Activated T-helper 17 cell treated with anti-CD3 and anti-CD28 coated beads, Interleukin-2, amount 50 U/mL, for 72 hours (primary cell): ENCODE measurements around the gene CRYBG1. TPM values are rescaled to one million over a fixed set of nuclear protein-coding genes. Genes with fewer than 3 reads are reported as not detected.
A peak's percentile ranks its signal among the peaks of the same experiment; 100 is the strongest.
"Not testable (repeated sequence)": the region's sequence is repeated elsewhere in the genome, so short reads cannot be mapped to it uniquely, and the experiment has no call there.

Experiments used
- ATAC-seq: fragments of 150-1000 bp; cut with Tn5 transposase; replicated peaks from 2 replicates; pipeline ENCODE4 v1.10.0; 2021; ENCODE audit warnings: mild to moderate bottlenecking, moderate library complexity
- H3K27ac Mint-ChIP-seq: one replicate; pipeline ENCODE4 v1.8.0; 2022; ENCODE audit warnings: mixed read lengths
- H3K27me3 Mint-ChIP-seq: one replicate; pipeline ENCODE4 v1.8.0; 2022; ENCODE audit warnings: mixed read lengths
- H3K36me3 Mint-ChIP-seq: one replicate; pipeline ENCODE4 v1.8.0; 2022; ENCODE audit warnings: low read depth, mild to moderate bottlenecking, mixed read lengths
- H3K4me1 Mint-ChIP-seq: one replicate; pipeline ENCODE4 v1.8.0; 2022; ENCODE audit warnings: mixed read lengths
- H3K4me3 Mint-ChIP-seq: one replicate; pipeline ENCODE4 v1.8.0; 2022; ENCODE audit warnings: mild to moderate bottlenecking, mixed read lengths
- H3K9me3 Mint-ChIP-seq: one replicate; pipeline ENCODE4 v1.8.0; 2022; ENCODE audit warnings: mixed read lengths
- total RNA-seq, 2 donors: library from RNA; stranded (reverse); gene quantifications; one replicate each; pipeline ENCODE4 v1.2.3, GENCODE V29; 2022

CRYBG1 gene
- total RNA-seq, 2 donors from 2014 or later = 30.6 to 36.4 TPM

DNA sequence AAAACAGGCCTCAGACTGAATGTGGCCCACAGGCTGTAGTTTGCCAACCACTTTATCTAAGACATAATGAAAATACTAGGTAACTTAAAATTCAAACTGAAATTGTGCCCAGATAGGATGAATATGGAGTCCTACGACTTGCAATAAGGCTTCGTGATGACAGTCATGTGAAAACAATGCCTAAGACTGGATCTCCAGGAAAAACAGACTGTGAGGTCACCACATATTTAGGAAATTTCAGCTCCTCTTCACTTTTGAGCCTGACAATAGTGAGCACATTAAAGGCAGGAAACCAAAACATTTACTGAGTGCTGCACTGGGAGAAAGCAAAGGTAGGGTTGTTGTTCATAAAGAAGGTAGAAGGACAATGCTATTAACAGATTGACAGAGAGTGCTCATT is 218.8 kb downstream of the CRYBG1 start:
- no peaks in the 10 kb centered on the region for H3K27me3 Mint-ChIP-seq

DNA sequence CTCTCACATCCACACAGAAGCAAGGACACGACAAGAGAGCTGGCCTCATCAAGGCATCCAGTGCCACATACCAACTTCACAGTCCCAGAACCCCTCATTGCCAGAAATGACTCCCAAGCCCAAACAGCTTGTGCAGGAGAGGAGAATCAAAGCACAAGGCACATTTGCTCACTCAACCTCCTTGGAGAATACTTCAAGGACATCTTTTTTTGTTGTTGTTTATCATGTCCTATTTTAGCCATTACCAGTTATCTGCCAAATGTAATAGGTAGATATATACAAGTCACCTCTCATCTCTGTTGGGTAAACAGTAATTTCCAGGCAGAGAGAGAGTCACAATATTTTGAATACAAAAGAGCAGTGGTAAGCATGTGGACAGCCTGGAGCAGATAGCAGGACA is 221.0 kb downstream of the CRYBG1 start:
- Mint-ChIP-seq H3K27me3 (no peaks in the 10 kb centered on the region), H3K4me1 (no peaks in the 10 kb centered on the region), H3K36me3 (peaks cover 32% of the 10 kb centered on the region), H3K27ac (no peak overlapping the region), H3K9me3 (no peaks in the 10 kb centered on the region), H3K4me3 (no peak overlapping the region)
- ATAC-seq = no peak

More for the DNA sequence above, 218.8 kb downstream of the CRYBG1 start:
- peaks cover 30% of the 10 kb centered on the region for H3K36me3 Mint-ChIP-seq
- no peaks in the 10 kb centered on the region for H3K9me3 Mint-ChIP-seq
- no peaks in the 10 kb centered on the region for H3K4me1 Mint-ChIP-seq
- no peak overlapping the region for H3K27ac Mint-ChIP-seq
- ATAC-seq = no peak
- no peak overlapping the region for H3K4me3 Mint-ChIP-seq

DNA sequence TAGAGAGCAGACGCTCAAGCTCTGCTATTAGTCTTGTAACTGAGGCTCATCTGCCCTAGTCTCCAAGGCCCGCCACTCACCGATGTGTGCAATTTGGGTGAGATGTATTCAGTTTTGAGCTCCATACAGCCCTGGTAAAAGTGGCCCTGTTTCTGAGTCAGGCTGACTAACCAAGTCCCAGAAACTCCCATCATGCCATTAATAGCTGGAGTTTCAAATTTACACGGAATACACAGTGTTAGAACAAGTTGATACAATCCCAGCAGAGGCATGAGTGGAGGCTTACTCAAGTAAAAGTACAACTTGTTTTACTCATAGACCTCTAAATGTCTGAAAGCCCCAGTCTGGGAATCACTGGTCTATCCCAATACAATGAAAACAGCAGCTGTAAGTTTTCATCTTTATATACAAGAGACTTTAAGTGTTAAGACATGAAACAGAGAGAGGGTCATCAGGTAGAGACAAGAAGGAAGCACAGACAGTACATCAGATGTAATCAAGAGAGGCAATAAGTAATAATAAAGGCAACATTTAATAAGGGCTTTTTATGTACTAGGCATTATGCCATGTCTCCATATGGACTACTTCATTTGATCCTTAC is 226.4 kb downstream of the CRYBG1 start:
- Mint-ChIP-seq H3K27ac (no peak overlapping the region), H3K4me1 (no peaks in the 10 kb centered on the region), H3K9me3 (no peaks in the 10 kb centered on the region), H3K36me3 (peaks cover 36% of the 10 kb centered on the region), H3K4me3 (no peak overlapping the region), H3K27me3 (no peaks in the 10 kb centered on the region)
- ATAC-seq = peak; percentile 42

DNA sequence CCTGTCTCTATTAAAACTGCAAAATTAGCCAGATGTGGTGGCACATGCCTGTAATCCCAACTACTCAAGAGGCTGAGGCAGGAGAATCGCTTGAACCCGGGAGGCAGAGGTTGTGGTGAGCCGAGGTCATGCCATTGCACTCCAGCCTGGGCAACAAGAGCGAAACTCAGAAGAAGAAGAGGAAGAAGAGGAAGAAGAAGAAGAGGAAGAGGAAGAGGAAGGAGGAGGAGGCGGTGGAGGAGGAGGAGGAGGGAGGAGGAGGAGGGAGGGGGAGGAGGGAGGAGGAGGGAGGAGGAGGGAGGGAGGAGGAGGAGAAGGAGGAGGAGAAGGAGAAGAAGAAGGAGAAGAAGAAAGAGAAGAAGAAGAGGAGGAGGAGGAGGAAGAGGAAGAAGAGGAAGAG is 228.4 kb downstream of the CRYBG1 start:
- not testable (repeated sequence) for H3K27me3 Mint-ChIP-seq, H3K4me1 Mint-ChIP-seq, H3K27ac Mint-ChIP-seq, ATAC-seq, H3K9me3 Mint-ChIP-seq, H3K4me3 Mint-ChIP-seq
- peaks cover 20% of the 10 kb centered on the region for H3K36me3 Mint-ChIP-seq

DNA sequence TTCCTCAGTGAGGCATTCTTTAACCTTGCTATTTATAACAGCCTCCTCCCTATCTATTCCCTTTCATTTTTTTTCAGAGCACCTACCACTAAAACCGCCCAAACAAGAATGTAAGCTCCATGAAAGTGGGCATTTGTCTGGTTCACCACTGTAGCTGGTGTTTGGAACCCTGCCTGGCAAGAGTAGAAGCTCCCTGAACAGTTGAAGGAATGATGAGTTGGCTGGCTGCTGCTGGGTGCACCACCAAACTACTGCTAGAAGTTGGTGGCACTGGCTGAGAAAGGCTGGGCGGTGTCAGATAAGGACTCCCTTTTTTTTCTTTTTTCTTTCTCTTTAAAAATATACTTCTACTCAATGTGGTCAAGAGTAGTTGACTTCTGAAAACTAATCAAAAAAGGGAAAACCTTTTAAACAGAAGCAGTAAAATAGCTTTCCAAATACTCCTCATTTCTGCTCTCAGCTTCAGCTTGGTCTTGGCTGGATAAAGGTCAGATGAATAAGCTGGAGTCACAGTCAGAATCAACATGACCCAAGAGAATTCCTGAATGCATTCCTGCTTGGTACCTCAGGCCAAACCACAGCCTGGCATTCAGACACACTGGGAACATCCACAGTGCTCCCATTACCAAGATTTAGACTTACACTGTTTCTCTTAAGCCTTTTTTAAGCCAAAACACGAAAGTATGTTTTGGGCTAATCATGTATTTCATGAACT is 230.8 kb downstream of the CRYBG1 start:
- Mint-ChIP-seq H3K4me1 (no peaks in the 10 kb centered on the region), H3K36me3 (peaks cover 19% of the 10 kb centered on the region), H3K27ac (no peak overlapping the region), H3K9me3 (no peaks in the 10 kb centered on the region), H3K27me3 (no peaks in the 10 kb centered on the region), H3K4me3 (no peak overlapping the region)
- ATAC-seq = no peak

DNA sequence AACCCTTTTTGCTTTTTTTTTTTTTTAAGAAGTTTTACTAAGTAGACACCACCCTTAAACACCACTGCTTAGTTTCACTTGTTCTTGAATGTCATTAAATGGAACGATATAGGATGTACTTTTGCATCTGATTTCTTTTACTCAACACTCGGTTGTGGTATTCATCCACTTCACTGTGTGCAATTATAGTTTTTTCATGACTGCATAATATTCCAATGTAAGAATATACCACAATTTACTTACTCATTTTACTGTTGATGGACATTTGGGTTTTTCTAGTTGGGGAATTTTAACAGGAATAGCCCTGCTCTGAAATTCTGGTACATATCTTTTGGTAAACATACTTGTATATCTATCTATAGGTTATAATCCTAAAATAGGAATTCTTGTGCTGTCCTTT is 238.9 kb downstream of the CRYBG1 start:
- H3K4me3 Mint-ChIP-seq = no peak overlapping the region
- H3K27ac Mint-ChIP-seq = no peak overlapping the region
- ATAC-seq = no peak
- H3K27me3 Mint-ChIP-seq = no peaks in the 10 kb centered on the region
- H3K4me1 Mint-ChIP-seq = no peaks in the 10 kb centered on the region
- H3K36me3 Mint-ChIP-seq = peaks cover 19% of the 10 kb centered on the region
- H3K9me3 Mint-ChIP-seq = no peaks in the 10 kb centered on the region

DNA sequence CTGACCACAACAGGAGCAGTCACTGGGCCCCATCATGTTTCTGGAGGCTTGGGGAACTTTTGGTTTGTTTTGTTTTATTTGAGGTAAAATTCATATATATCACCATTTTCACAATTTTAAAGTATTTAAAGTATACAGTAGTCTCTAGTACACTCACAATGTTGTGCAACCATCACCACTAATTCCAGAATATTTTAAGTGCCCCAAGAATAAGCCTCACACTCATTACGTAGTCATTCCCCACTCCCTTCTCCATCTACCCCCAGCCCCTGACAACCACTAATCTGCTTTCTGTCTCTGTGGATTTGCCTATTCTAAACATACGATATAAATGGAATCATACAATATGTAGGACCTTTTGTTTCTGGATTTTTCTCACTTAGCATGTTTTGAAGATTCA is 239.8 kb downstream of the CRYBG1 start:
- Mint-ChIP-seq H3K27me3 (no peaks in the 10 kb centered on the region), H3K4me3 (no peak overlapping the region), H3K4me1 (no peaks in the 10 kb centered on the region), H3K9me3 (no peaks in the 10 kb centered on the region), H3K27ac (no peak overlapping the region), H3K36me3 (peaks cover 19% of the 10 kb centered on the region)
- ATAC-seq = no peak

DNA sequence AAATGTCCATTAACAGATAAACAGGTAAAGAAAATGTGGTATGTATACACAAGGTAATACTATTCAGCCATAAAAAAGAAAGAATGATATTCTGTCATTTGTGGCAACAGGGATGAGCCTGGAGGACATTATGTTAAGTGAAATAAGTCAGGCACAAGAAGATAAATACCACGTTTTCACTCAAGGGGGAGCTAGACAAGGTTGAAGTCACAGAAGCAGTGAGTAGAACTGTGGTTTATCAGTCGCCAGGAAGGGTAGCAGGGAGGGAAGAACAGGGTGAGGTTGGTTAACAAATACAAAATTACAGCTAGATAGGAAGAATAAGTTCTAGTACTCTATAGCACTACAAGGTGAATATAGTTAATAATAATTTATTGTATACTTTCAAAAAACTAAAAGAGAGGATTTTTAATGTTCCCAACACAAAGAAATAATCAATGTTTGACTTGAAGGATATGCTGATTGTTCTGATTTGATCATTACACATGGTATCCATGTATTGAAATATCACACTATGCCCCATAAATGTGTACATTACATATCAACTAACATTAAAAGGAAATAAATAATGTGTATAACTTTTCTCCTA is 247.7 kb downstream of the CRYBG1 start:
- Mint-ChIP-seq H3K27me3 (no peaks in the 10 kb centered on the region), H3K9me3 (no peaks in the 10 kb centered on the region), H3K4me3 (no peak overlapping the region), H3K27ac (no peak overlapping the region), H3K4me1 (peaks cover 7% of the 10 kb centered on the region), H3K36me3 (peaks cover 7% of the 10 kb centered on the region)
- ATAC-seq = peak; percentile 73

DNA sequence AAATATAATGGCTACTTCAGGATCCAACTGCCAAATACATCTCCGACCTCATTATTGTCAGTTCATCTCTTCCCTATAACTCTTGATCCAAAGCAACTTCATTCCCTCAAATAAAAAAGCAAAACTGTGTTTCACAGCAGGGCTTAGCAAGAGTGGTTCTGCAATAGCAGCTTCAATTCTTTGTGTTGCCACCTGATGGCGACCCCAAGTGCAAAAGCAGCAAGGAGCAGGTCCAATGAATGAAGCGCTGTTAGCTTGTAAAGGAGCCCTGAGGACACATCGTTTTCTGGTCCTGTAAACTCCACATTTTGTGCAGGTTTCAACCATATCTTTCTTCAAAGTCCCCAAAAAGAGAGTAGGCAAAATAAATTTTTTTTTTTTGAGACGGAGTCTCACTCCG is 249.2 kb downstream of the CRYBG1 start:
- Mint-ChIP-seq H3K4me3 (no peak overlapping the region), H3K9me3 (no peaks in the 10 kb centered on the region), H3K27ac (no peak overlapping the region), H3K27me3 (no peaks in the 10 kb centered on the region), H3K36me3 (peaks cover 21% of the 10 kb centered on the region), H3K4me1 (peaks cover 19% of the 10 kb centered on the region)
- ATAC-seq = no peak

DNA sequence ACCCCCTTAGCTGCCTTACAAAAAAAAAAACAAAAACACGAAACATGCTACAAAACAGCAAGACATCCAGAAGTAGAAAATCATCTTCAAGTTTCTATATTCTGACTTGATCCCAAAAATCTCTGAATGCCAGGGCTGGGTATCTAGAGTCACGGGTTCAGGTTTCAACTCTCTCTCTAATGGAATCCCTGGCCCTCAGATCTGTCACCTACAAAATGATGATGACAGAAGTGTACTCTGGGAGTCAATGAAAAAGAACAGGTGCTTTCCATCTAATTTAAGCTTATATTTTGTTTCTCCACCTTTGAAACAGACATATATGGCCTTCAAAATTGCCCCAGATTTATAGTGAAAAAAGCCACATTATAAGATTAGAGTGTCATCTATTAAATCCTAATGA is 250.5 kb downstream of the CRYBG1 start:
- Mint-ChIP-seq H3K9me3 (no peaks in the 10 kb centered on the region), H3K27ac (no peak overlapping the region), H3K4me1 (peaks cover 19% of the 10 kb centered on the region), H3K36me3 (peaks cover 28% of the 10 kb centered on the region), H3K27me3 (no peaks in the 10 kb centered on the region), H3K4me3 (no peak overlapping the region)
- ATAC-seq = no peak

DNA sequence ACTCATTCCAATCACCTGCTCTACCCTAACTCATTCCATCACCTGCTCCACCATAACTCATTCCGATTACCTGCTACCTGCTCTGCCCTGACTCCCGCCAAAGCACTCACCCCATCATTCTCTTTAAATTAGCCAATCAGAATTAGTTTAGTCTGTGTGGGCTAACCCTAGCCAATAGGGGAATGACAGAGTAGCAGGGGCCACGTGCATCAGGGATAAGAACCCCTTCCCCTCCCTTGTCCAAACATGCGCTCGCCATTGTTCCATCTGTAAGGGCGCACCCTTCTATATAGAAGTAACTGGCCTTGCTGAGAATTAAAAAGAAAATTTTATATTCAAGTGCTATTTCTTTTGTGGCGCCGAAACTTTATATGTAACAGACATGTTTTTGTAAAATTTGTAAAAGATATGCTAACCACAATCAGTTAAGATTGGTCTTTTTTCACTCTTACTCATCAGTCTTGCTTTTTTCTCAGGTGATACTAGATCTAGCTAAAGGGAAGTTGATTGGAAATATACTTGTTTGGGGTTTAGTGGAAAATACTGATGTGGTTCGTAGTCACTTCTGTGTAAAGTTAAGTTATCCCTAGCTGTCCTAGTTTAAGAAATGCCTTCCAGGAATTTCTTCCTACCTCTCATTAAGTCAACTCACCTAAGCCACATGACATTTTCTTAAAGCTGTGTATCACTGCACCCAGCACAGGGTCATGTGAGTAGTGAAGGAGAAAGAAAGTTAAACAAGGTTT is 252.3 kb downstream of the CRYBG1 start:
- Mint-ChIP-seq H3K36me3 (peaks cover 35% of the 10 kb centered on the region), H3K4me3 (peak overlapping the region; percentile 62), H3K27ac (peak overlapping the region; percentile 83), H3K4me1 (peaks cover 19% of the 10 kb centered on the region), H3K27me3 (no peaks in the 10 kb centered on the region), H3K9me3 (no peaks in the 10 kb centered on the region)
- peak; percentile 70 for ATAC-seq

DNA sequence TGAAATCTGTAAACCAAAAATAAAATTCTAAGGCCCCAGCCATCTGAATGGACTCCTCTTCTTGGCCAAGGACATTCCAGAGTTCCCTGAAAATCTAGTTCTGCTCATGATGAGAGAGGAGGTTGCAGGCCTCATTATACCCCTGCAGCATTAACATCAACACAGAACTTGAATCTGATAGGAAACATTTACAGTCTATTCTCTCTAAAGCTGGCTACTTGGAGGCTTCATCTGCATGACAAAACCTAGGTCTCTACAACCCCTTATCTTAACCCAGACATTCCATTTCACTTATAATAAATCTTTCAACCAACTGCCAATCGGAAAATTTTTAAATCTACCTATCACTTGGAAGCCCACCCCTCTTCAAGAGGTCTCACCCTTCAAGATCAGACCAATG is 253.1 kb downstream of the CRYBG1 start:
- Mint-ChIP-seq H3K27me3 (no peaks in the 10 kb centered on the region), H3K4me1 (peaks cover 19% of the 10 kb centered on the region), H3K9me3 (no peaks in the 10 kb centered on the region), H3K4me3 (peak overlapping the region; percentile 62), H3K27ac (peak overlapping the region; percentile 83), H3K36me3 (peaks cover 40% of the 10 kb centered on the region)
- no peak for ATAC-seq

DNA sequence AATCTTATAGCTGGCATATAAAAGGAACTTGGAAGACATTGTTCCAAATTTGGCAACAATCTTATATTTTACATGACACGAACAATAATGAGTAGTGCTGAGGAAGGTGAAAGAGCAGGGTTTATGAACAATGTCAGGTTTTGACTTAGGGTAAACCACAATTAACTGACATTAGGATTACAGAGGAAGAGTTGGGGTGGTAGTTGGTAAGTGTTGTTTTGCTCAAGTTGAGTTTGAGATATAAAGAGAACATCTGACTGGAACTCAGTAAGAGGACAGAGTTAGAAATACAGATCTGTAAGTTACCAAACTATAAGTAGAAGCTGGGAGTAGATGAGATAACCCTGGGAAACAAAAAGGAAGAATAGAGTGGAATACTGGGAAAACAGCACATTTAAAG is 253.6 kb downstream of the CRYBG1 start:
- Mint-ChIP-seq H3K27me3 (no peaks in the 10 kb centered on the region), H3K27ac (peak overlapping the region; percentile 44), H3K36me3 (peaks cover 45% of the 10 kb centered on the region), H3K9me3 (no peaks in the 10 kb centered on the region), H3K4me3 (peak overlapping the region; percentile 62), H3K4me1 (peaks cover 19% of the 10 kb centered on the region)
- ATAC-seq = peak; percentile 42

DNA sequence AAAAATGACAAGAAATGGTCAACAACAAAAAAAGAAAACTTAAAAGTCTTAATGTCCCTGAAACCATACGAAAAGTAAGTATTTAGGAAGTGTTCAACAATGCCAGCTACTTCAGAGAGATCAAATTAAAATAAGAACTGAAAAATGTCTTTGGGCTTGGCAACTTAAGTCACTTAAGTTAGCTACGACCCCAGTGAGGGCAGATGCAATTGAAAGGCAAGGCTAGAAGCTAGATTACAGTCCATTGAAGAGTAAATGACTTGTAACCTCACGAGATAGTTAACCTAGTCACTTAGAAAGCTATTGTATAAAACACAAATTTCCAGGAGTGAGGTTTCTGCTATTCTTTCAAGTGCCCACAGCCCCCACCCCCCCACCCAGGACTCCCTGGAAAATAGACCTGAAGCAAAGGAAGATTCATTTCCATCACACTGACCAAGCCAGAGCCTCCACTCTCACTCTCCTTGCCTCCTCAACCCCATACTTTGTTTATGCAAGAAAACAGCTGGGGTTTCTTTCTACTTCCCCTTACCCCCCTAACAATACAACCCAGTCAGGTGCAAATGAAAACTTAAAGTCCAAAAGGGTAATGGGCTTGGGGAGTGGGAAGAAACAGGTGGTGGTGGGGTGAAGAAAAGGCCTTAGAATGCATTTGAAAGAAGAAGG is 254.2 kb downstream of the CRYBG1 start:
- H3K27ac Mint-ChIP-seq = peak overlapping the region; percentile 44
- ATAC-seq = no peak
- H3K4me3 Mint-ChIP-seq = no peak overlapping the region
- peaks cover 19% of the 10 kb centered on the region for H3K4me1 Mint-ChIP-seq
- peaks cover 45% of the 10 kb centered on the region for H3K36me3 Mint-ChIP-seq
- H3K9me3 Mint-ChIP-seq = no peaks in the 10 kb centered on the region
- H3K27me3 Mint-ChIP-seq = no peaks in the 10 kb centered on the region
